HCT116 (cell line): ENCODE results near the gene ZNF804A. TPM values are rescaled to one million over a fixed set of nuclear protein-coding genes. Genes with fewer than 3 reads are reported as not detected.

Source experiments
- ATAC-seq: fragments of 200-7000 bp; cut with Tn5 transposase; 2 replicates; pipeline ENCODE4 v1.9.1; 2020; ENCODE audit warnings: mild to moderate bottlenecking, moderate library complexity
- BruUV-seq: library from RNA; stranded (reverse); fragments of 400-500 nt; replicated peaks from 2 replicates; lab custom pipeline; 2021; lab: Mats Ljungman, UMichigan
- CTCF ChIA-PET: fragments of 300-600 bp; sonication (Branson Sonifier 250); formaldehyde crosslinking; loops from one replicate; lab custom pipeline; 2021; ENCODE audit warnings: antibody characterized with exemption; lab: Charles Lee
- POLR2A ChIA-PET: fragments of 300-600, 350-600 bp; sonication (Branson Sonifier 250); formaldehyde crosslinking; loops from one replicate; lab custom pipeline; 2021; ENCODE audit warnings: antibody characterized with exemption; lab: Charles Lee
- RAD21 ChIA-PET, 2 experiments: fragments of 300-600 bp; sonication (Branson Sonifier 250); formaldehyde crosslinking; loops; one replicate each; lab custom pipeline; 2023; ENCODE audit warnings: low total read pairs in 2 of 2; ENCODE audit not compliant: uncharacterized antibody in 2 of 2, unreplicated experiment in 2 of 2, low non-redundant PET in 1 of 2; lab: Charles Lee
- DNase-seq: peaks from one replicate; pipeline ENCODE4 v3.0.0-alpha.2; 2010; ENCODE audit warnings: low read depth, low spot score
- H2AFZ ChIP-seq: fragments of 200-600 bp; shearing (Covaris generic), sonication (generic); 2 replicates; pipeline ENCODE4 v1.6.1; 2017; ENCODE audit warnings: low read depth, mixed run types, mixed read lengths, antibody characterized with exemption, low read length; ENCODE audit not compliant: poor library complexity, severe bottlenecking
- H3K27ac ChIP-seq: 2 replicates; pipeline ENCODE4 v1.5.1; 2012; ENCODE audit warnings: low read depth, low read length
- H3K27me3 ChIP-seq: fragments of 200-600 bp; sonication (generic); 2 replicates; pipeline ENCODE4 v1.6.1; 2016; ENCODE audit warnings: mixed run types, low read length, mixed read lengths; ENCODE audit not compliant: insufficient read depth
- H3K36me3 ChIP-seq, 2 experiments: fragments of 200-500 bp in 1 of 2; fragments of 200-600 bp in 1 of 2; sonication (Bioruptor generic) in 1 of 2; sonication (generic) in 1 of 2; 2 replicates each; pipeline versions ENCODE4 v1.5.1 to v1.6.1; 2014 to 2016; ENCODE audit warnings: low read length in 2 of 2, inconsistent platforms in 1 of 2, mixed read lengths in 1 of 2, mixed run types in 1 of 2; ENCODE audit not compliant: insufficient read depth in 2 of 2, control insufficient read depth in 1 of 2
- H3K4me1 ChIP-seq, 2 experiments: fragments of 200-600 bp in 1 of 2; sonication (generic) in 1 of 2; 2 replicates each; pipeline versions ENCODE4 v1.5.1 to v1.6.1; 2012 to 2017; ENCODE audit warnings: low read length in 2 of 2, inconsistent platforms in 1 of 2, mild to moderate bottlenecking in 1 of 2, mixed read lengths in 1 of 2, mixed run types in 1 of 2, moderate library complexity in 1 of 2; ENCODE audit not compliant: insufficient read depth in 2 of 2, control insufficient read depth in 1 of 2
- H3K4me2 ChIP-seq: fragments of 200-600 bp; sonication (generic); 2 replicates; pipeline ENCODE4 v1.6.1; 2017; ENCODE audit warnings: mixed run types, low read length, mixed read lengths
- H3K4me3 ChIP-seq, 2 experiments: fragments of 200-600 bp in 1 of 2; sonication (generic) in 1 of 2; replicated peaks in 1 of 2; 2 replicates each; pipeline ENCODE4 v1.5.1; 2011 to 2016; ENCODE audit warnings: low read length in 2 of 2, control low read depth in 1 of 2, low read depth in 1 of 2, mild to moderate bottlenecking in 1 of 2, mixed read lengths in 1 of 2, mixed run types in 1 of 2
- H3K79me2 ChIP-seq: fragments of 200-600 bp; sonication (generic); 2 replicates; pipeline ENCODE4 v1.6.1; 2017; ENCODE audit warnings: mild to moderate bottlenecking, mixed run types, low read length, moderate library complexity, mixed read lengths; ENCODE audit not compliant: insufficient read depth
- H3K9ac ChIP-seq: fragments of 200-600 bp; sonication (generic); 2 replicates; pipeline ENCODE4 v1.6.1; 2016; ENCODE audit warnings: low read length, mixed read lengths
- H3K9me2 ChIP-seq: fragments of 200-600 bp; sonication (generic), shearing (Covaris generic); 2 replicates; pipeline ENCODE4 v1.6.1; 2017; ENCODE audit warnings: mixed run types, mild to moderate bottlenecking, moderate library complexity; ENCODE audit not compliant: insufficient read depth
- H3K9me3 ChIP-seq, 2 experiments: fragments of 200-500 bp in 1 of 2; fragments of 200-600 bp in 1 of 2; sonication (Bioruptor generic) in 1 of 2; sonication (generic) in 1 of 2; 2 replicates each; pipeline ENCODE4 v1.6.1; 2014 to 2017; ENCODE audit warnings: low read length in 2 of 2, mixed read lengths in 2 of 2, inconsistent platforms in 1 of 2, low read depth in 1 of 2, mild to moderate bottlenecking in 1 of 2, mixed run types in 1 of 2, moderate library complexity in 1 of 2; ENCODE audit not compliant: control insufficient read depth in 1 of 2, insufficient read depth in 1 of 2
- H4K20me1 ChIP-seq: fragments of 200-600 bp; sonication (generic), shearing (Covaris generic); 2 replicates; pipeline ENCODE4 v1.6.1; 2017; ENCODE audit warnings: mixed run types, mild to moderate bottlenecking, moderate library complexity; ENCODE audit not compliant: insufficient read depth
- CEBPB ChIP-seq: IDR thresholded peaks from 2 replicates; pipeline ENCODE4 v1.6.1; 2012; ENCODE audit warnings: low read depth
- ELF1 ChIP-seq: IDR thresholded peaks from 2 replicates; pipeline ENCODE4 v1.6.1; 2012; ENCODE audit warnings: low read depth, borderline replicate concordance
- EZH2 ChIP-seq: fragments of 200-600 bp; sonication (generic); IDR thresholded peaks from 2 replicates; pipeline ENCODE4 v1.6.1; 2017; ENCODE audit warnings: antibody characterized with exemption, mixed run types
- EZH2phosphoT487 ChIP-seq: fragments of 200-600 bp; IDR thresholded peaks from 2 replicates; pipeline ENCODE4 v1.6.1; 2018; ENCODE audit warnings: antibody characterized with exemption, borderline replicate concordance
- FOSL1 ChIP-seq: IDR thresholded peaks from 2 replicates; pipeline ENCODE4 v1.6.1; 2012; ENCODE audit warnings: low read depth
- POLR2AphosphoS5 ChIP-seq: IDR thresholded peaks from 2 replicates; pipeline ENCODE4 v1.6.1; 2011; ENCODE audit warnings: mild to moderate bottlenecking, low read depth, low read length, moderate library complexity
- RAD21 ChIP-seq: IDR thresholded peaks from 2 replicates; pipeline ENCODE4 v1.6.1; 2012; ENCODE audit warnings: low read depth, mild to moderate bottlenecking
- SIN3A ChIP-seq: IDR thresholded peaks from 2 replicates; pipeline ENCODE4 v1.6.1; 2012; ENCODE audit warnings: low read depth
- SP1 ChIP-seq: IDR thresholded peaks from 2 replicates; pipeline ENCODE4 v1.6.1; 2012; ENCODE audit warnings: low read depth
- SRF ChIP-seq: IDR thresholded peaks from 2 replicates; pipeline ENCODE4 v1.6.1; 2012; ENCODE audit warnings: low read depth
- TCF7L2 ChIP-seq: IDR thresholded peaks from 2 replicates; pipeline ENCODE4 v1.7.0; 2011; ENCODE audit warnings: borderline replicate concordance, inconsistent platforms; ENCODE audit not compliant: insufficient read depth, insufficient read length; ENCODE audit errors: extremely low read depth
- YY1 ChIP-seq: IDR thresholded peaks from 2 replicates; pipeline ENCODE4 v1.6.1; 2011; ENCODE audit warnings: low read length, low read depth, moderate library complexity, mild to moderate bottlenecking; ENCODE audit not compliant: insufficient replicate concordance; ENCODE audit errors: extremely low read depth
- ZFX ChIP-seq: fragments of 450-650 bp; IDR thresholded peaks from 2 replicates; pipeline ENCODE4 v1.6.1; 2017
- intact Hi-C: fragments of 100-400 bp; cut with micrococcal nuclease; formaldehyde crosslinking; loops from 2 replicates; pipeline ENCODE4 v1.10.0; 2022
- total RNA-seq: library from RNA; stranded (reverse); gene quantifications from one replicate; pipeline ENCODE4 v1.2.1, GENCODE V29; 2021; ENCODE audit not compliant: unreplicated experiment
- TF ChIP-seq, protein P1 (sequence below): IDR thresholded peaks from 2 replicates; pipeline ENCODE4 v1.6.1; 2012; ENCODE audit warnings: low read depth
- TF ChIP-seq, protein P2 (sequence below): IDR thresholded peaks from 2 replicates; pipeline ENCODE4 v1.6.1; 2012

ZNF804A gene
- total RNA-seq, 1 experiment from 2014 or later, result 0.61 TPM

DNA sequence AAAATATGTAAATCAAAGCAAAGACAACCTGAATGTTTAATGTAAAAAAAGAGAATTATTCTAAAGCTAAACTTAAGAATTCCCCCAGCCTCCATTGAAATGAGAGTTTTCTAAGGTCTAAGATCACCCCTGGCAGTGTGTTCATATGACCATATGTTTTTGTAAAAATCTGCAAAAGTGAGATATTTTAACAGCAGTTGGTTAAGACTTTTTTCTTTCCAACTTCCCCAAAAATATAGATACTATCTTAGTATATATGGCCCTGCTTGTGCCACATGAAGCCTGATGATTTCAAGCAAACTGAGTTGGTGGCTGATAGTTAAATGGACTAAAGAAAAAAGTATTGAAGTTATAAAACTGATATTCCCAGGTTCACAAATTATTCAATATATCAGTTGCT, 35.4 kb downstream of the ZNF804A start:
- Histone ChIP-seq H3K9me3 (no peaks in the 10 kb centered on the region), H3K4me1 (no peaks in the 10 kb centered on the region), H3K9ac (no peak overlapping the region), H3K9me2 (no peaks in the 10 kb centered on the region), H3K27me3 (no peaks in the 10 kb centered on the region), H3K79me2 (no peaks in the 10 kb centered on the region), H3K36me3 (no peaks in the 10 kb centered on the region), H3K4me3 (no peak overlapping the region), H2AFZ (no peak overlapping the region), H4K20me1 (no peaks in the 10 kb centered on the region), H3K27ac (no peak overlapping the region), H3K4me2 (no peak overlapping the region)
- TF ChIP-seq CEBPB (no peak), EZH2 (no peak), FOSL1 (no peak), YY1 (no peak), RAD21 (no peak), SIN3A (no peak), SRF (no peak), ZFX (no peak), EZH2phosphoT487 (no peak), ELF1 (no peak), POLR2AphosphoS5 (no peak), TCF7L2 (no peak), SP1 (no peak)
- TF ChIP-seq, protein P1, sequence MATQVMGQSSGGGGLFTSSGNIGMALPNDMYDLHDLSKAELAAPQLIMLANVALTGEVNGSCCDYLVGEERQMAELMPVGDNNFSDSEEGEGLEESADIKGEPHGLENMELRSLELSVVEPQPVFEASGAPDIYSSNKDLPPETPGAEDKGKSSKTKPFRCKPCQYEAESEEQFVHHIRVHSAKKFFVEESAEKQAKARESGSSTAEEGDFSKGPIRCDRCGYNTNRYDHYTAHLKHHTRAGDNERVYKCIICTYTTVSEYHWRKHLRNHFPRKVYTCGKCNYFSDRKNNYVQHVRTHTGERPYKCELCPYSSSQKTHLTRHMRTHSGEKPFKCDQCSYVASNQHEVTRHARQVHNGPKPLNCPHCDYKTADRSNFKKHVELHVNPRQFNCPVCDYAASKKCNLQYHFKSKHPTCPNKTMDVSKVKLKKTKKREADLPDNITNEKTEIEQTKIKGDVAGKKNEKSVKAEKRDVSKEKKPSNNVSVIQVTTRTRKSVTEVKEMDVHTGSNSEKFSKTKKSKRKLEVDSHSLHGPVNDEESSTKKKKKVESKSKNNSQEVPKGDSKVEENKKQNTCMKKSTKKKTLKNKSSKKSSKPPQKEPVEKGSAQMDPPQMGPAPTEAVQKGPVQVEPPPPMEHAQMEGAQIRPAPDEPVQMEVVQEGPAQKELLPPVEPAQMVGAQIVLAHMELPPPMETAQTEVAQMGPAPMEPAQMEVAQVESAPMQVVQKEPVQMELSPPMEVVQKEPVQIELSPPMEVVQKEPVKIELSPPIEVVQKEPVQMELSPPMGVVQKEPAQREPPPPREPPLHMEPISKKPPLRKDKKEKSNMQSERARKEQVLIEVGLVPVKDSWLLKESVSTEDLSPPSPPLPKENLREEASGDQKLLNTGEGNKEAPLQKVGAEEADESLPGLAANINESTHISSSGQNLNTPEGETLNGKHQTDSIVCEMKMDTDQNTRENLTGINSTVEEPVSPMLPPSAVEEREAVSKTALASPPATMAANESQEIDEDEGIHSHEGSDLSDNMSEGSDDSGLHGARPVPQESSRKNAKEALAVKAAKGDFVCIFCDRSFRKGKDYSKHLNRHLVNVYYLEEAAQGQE, result no peak
- TF ChIP-seq, protein P2, sequence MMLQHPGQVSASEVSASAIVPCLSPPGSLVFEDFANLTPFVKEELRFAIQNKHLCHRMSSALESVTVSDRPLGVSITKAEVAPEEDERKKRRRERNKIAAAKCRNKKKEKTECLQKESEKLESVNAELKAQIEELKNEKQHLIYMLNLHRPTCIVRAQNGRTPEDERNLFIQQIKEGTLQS, result no peak
- ChIA-PET RAD21 (no interaction called here), CTCF (no interaction called here), POLR2A (no interaction called here)
- BruUV-seq, result no TSS peak
- ATAC-seq (no peak), DNase-seq (no peak)
- intact Hi-C loops, result no loop called here
